HG03095 (cell line): ENCODE data around the gene DNAJB2.
"Not testable (repeated sequence)": the region's sequence is repeated elsewhere in the genome, so short reads cannot be mapped to it uniquely, and the experiment has no call there.

ENCODE experiments used
- ATAC-seq: cut with Tn5 transposase; IDR thresholded peaks from one replicate; pipeline ENCODE4 v1.9.1; 2021; ENCODE audit warnings: moderate library complexity; ENCODE audit not compliant: unreplicated experiment

DNAJB2 gene

GRCh38 chr2:219284501-219285372 is 5.6 kb downstream of the DNAJB2 start:
- no peak for ATAC-seq

GRCh38 chr2:219285373-219285735 is 6.2 kb downstream of the DNAJB2 start:
- no peak for ATAC-seq

GRCh38 chr2:219285894-219286425 is 6.8 kb downstream of the DNAJB2 start:
- no peak for ATAC-seq

GRCh38 chr2:219286436-219287115 is 7.4 kb downstream of the DNAJB2 start:
- ATAC-seq: no peak

- ATAC-seq: not testable (repeated sequence)
Observed at GRCh38 chr2:219287116-219287440, 7.9 kb downstream of the DNAJB2 start.

GRCh38 chr2:219287580-219288265 is 8.6 kb downstream of the DNAJB2 start:
- ATAC-seq: no peak

GRCh38 chr2:219289195-219289536 is 10.0 kb downstream of the DNAJB2 start:
- ATAC-seq: no peak

- ATAC-seq: no peak
Observed at GRCh38 chr2:219289537-219290361, 10.6 kb downstream of the DNAJB2 start.

- no peak for ATAC-seq
Observed at GRCh38 chr2:219290381-219291171, 11.4 kb downstream of the DNAJB2 start.

GRCh38 chr2:219291394-219291793 is 12.2 kb downstream of the DNAJB2 start:
- ATAC-seq: no peak

GRCh38 chr2:219291910-219292490 is 12.8 kb downstream of the DNAJB2 start:
- ATAC-seq: no peak

- no peak for ATAC-seq
Observed at GRCh38 chr2:219292616-219293015, 13.4 kb downstream of the DNAJB2 start.

- ATAC-seq: no peak
Observed at GRCh38 chr2:219293736-219294231, 14.6 kb downstream of the DNAJB2 start.

GRCh38 chr2:219294356-219295351 is 15.5 kb downstream of the DNAJB2 start:
- peak; percentile 84 for ATAC-seq

GRCh38 chr2:219296142-219296541 is 17.0 kb downstream of the DNAJB2 start:
- no peak for ATAC-seq

GRCh38 chr2:219296631-219297391 is 17.6 kb downstream of the DNAJB2 start:
- ATAC-seq: no peak

- no peak for ATAC-seq
Observed at GRCh38 chr2:219297766-219298456, 18.7 kb downstream of the DNAJB2 start.
